ENCODE results near the gene RIN2. TPM values are rescaled to one million over a fixed set of nuclear protein-coding genes. Genes with fewer than 3 reads are reported as not detected.

The RIN2 gene
- total and polyA plus RNA-seq, 2 experiments from 2014 or later: 0.08 to 1.4 TPM

GRCh38 chr20:19743640-19743995 lies 14.4 kb upstream of the RIN2 start:
- Histone ChIP-seq H3F3A (replicated peaks; ENCODE audit: low read depth) (no peaks in the 10 kb centered on the region), H3K4me1 (ENCODE audit: insufficient read depth) (no peaks in the 10 kb centered on the region), H3K4me2 (no peak overlapping the region), H3K9me2 (ENCODE audit: insufficient read depth) (peaks cover 9% of the 10 kb centered on the region; the same call in 1 of the 2 replicates), H3K27me3 (ENCODE audit: insufficient read depth) (no peaks in the 10 kb centered on the region), H2AFZ (peak overlapping the region; percentile 74; the same call in 1 of the 2 replicates), H3K4me3 (no peak overlapping the region), H3K36me3 (ENCODE audit: insufficient read depth) (no peaks in the 10 kb centered on the region), H4K20me1 (replicated peaks; ENCODE audit: insufficient read depth) (no peaks in the 10 kb centered on the region), H3K27ac (ENCODE audit: low read depth) (no peak overlapping the region), H3K79me2 (replicated peaks; ENCODE audit: insufficient read depth) (no peaks in the 10 kb centered on the region)
- peaks cover 3% of the 10 kb centered on the region; the same call in 2 of the 3 replicates for H3K36me3 Mint-ChIP-seq (ENCODE audit: low read depth)
- no peak for ATAC-seq
- no peak for DNase-seq (ENCODE audit: low spot score)
- peaks cover 7% of the 10 kb centered on the region for H3K9me3 Mint-ChIP-seq
- no peak overlapping the region for H3K27ac Mint-ChIP-seq
- H3K4me3 Mint-ChIP-seq: no peak overlapping the region
- peaks cover 1% of the 10 kb centered on the region for H3K27me3 Mint-ChIP-seq (ENCODE audit: insufficient read depth, low read depth, poor library complexity)
- TF ChIP-seq POLR2AphosphoS5 (IDR thresholded peaks at IDR 0.05; ENCODE audit: low read depth): no peak
- no peak for TF ChIP-seq CTCF (conservative IDR thresholded peaks at IDR 0.05; ENCODE audit: low read depth in 2 of 2)
- TF ChIP-seq EZH2phosphoT487 (IDR thresholded peaks at IDR 0.05; ENCODE audit: unreplicated experiment): no peak
- no peak for TF ChIP-seq ETS1 (IDR thresholded peaks at IDR 0.05)
- no peak for TF ChIP-seq STAT1 (IDR thresholded peaks at IDR 0.05; ENCODE audit: unreplicated experiment)
- no peak for TF ChIP-seq CREB1 (CRISPR knock-in tag; IDR thresholded peaks at IDR 0.05; ENCODE audit: low read depth)
- no peak for TF ChIP-seq ZNF114 (CRISPR knock-in tag; IDR thresholded peaks at IDR 0.05)
- H3K4me1 Mint-ChIP-seq: peaks cover 19% of the 10 kb centered on the region

GRCh38 chr20:19745106-19745505 lies 13.0 kb upstream of the RIN2 start:
- no peak overlapping the region for H3K4me3 Mint-ChIP-seq
- Histone ChIP-seq H2AFZ (no peak overlapping the region), H3K9me2 (ENCODE audit: insufficient read depth) (peaks cover 9% of the 10 kb centered on the region; the same call in 1 of the 2 replicates), H3K27ac (ENCODE audit: low read depth) (no peak overlapping the region), H3K79me2 (replicated peaks; ENCODE audit: insufficient read depth) (no peaks in the 10 kb centered on the region), H3F3A (replicated peaks; ENCODE audit: low read depth) (no peaks in the 10 kb centered on the region), H3K27me3 (ENCODE audit: insufficient read depth) (no peaks in the 10 kb centered on the region), H3K4me2 (no peak overlapping the region), H3K4me1 (ENCODE audit: insufficient read depth) (no peaks in the 10 kb centered on the region; the same call in 1 of the 2 replicates), H4K20me1 (replicated peaks; ENCODE audit: insufficient read depth) (no peaks in the 10 kb centered on the region), H3K36me3 (ENCODE audit: insufficient read depth) (no peaks in the 10 kb centered on the region), H3K4me3 (no peak overlapping the region)
- H3K36me3 Mint-ChIP-seq (ENCODE audit: low read depth): peaks cover 3% of the 10 kb centered on the region; the same call in 2 of the 3 replicates
- peaks cover 7% of the 10 kb centered on the region for H3K9me3 Mint-ChIP-seq
- H3K27ac Mint-ChIP-seq: no peak overlapping the region
- H3K4me1 Mint-ChIP-seq: peaks cover 22% of the 10 kb centered on the region
- peaks cover 1% of the 10 kb centered on the region for H3K27me3 Mint-ChIP-seq (ENCODE audit: insufficient read depth, low read depth, poor library complexity)
- DNase-seq (ENCODE audit: low spot score) (no peak), ATAC-seq (no peak)
- no peak for TF ChIP-seq STAT1 (IDR thresholded peaks at IDR 0.05; ENCODE audit: unreplicated experiment)
- TF ChIP-seq CTCF (conservative IDR thresholded peaks at IDR 0.05; ENCODE audit: low read depth in 2 of 2): no peak
- TF ChIP-seq JUNB (IDR thresholded peaks at IDR 0.05; ENCODE audit: unreplicated experiment): no peak
- no peak for TF ChIP-seq ZNF114 (CRISPR knock-in tag; IDR thresholded peaks at IDR 0.05)
- TF ChIP-seq NANOG (IDR thresholded peaks at IDR 0.05; ENCODE audit: borderline replicate concordance): no peak
- no peak for TF ChIP-seq EZH2phosphoT487 (IDR thresholded peaks at IDR 0.05; ENCODE audit: unreplicated experiment)
- no peak for TF ChIP-seq REST (IDR thresholded peaks at IDR 0.05; ENCODE audit: unreplicated experiment)
- no peak for TF ChIP-seq CREB1 (CRISPR knock-in tag; IDR thresholded peaks at IDR 0.05; ENCODE audit: low read depth)
- no peak for TF ChIP-seq ZNF331 (CRISPR knock-in tag; IDR thresholded peaks at IDR 0.05; ENCODE audit: low read depth)
- no peak for TF ChIP-seq ETS1 (IDR thresholded peaks at IDR 0.05)

Data from GM23338 (cell line).